ENCODE data around the gene MND1. TPM values are rescaled to one million over a fixed set of nuclear protein-coding genes. Genes with fewer than 3 reads are reported as not detected.

Gene MND1
- total RNA-seq, 1 experiment from 2014 or later = 21.8 TPM

GRCh38 chr4:153419673-153420278 lies 75.3 kb downstream of the MND1 start:
- BruUV-seq (replicated peaks) = no TSS peak
- Histone ChIP-seq H3K9me3 (no peaks in the 10 kb centered on the region), H3K27me3 (replicated peaks; ENCODE audit: control insufficient read depth, insufficient read depth, low read length) (no peaks in the 10 kb centered on the region), H3K4me1 (no peaks in the 10 kb centered on the region), H3K36me3 (ENCODE audit: control insufficient read depth, insufficient read depth, low read length) (no peaks in the 10 kb centered on the region), H3K4me3 (ENCODE audit: low read depth, low read length) (no peak overlapping the region)
- H3K4me1 Mint-ChIP-seq (ENCODE audit: low read depth, unreplicated experiment) = no peaks in the 10 kb centered on the region
- TF ChIP-seq CTCF (IDR thresholded peaks at IDR 0.05; ENCODE audit: insufficient read depth in 1 of 2, low read depth in 1 of 2, low read length in 1 of 2, severe bottlenecking in 1 of 2, unreplicated experiment in 1 of 2) = no peak
- H3K4me3 Mint-ChIP-seq (ENCODE audit: unreplicated experiment) = no peak overlapping the region
- no peaks in the 10 kb centered on the region for H3K27me3 Mint-ChIP-seq (ENCODE audit: insufficient read depth, unreplicated experiment)
- no peak overlapping the region for H3K27ac Mint-ChIP-seq (ENCODE audit: unreplicated experiment)
- ChIA-PET POLR2A (no interaction called here), CTCF (no interaction called here)
- no peaks in the 10 kb centered on the region for H3K9me3 Mint-ChIP-seq (ENCODE audit: unreplicated experiment)
- H3K36me3 Mint-ChIP-seq (ENCODE audit: insufficient read depth, unreplicated experiment) = no peaks in the 10 kb centered on the region
- intact Hi-C loops (cut with micrococcal nuclease; ENCODE audit: unreplicated experiment) = no loop called here
- no peak for DNase-seq

DNA sequence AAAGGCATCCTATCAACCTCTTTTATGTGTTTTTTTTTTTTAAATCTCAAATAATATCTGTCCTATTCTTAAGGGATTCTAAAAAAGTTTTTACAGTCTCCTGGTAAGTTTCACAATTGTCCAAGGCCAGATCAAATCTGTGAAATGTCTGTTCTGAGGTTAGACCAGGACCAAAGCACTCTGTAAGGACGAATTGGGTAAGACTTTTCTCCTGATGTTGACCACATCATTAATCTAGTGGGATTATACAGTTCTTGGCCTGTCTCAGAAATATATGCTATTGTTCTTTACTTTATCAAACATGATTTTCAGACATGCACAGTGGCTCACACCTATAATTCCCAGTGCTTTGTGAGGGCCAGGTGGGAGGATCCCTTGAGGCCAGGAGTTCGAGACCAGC lies 75.9 kb downstream of the MND1 start:
- Mint-ChIP-seq H3K27me3 (ENCODE audit: insufficient read depth, unreplicated experiment) (no peaks in the 10 kb centered on the region), H3K4me3 (ENCODE audit: unreplicated experiment) (no peak overlapping the region), H3K27ac (ENCODE audit: unreplicated experiment) (no peak overlapping the region), H3K36me3 (ENCODE audit: insufficient read depth, unreplicated experiment) (no peaks in the 10 kb centered on the region), H3K9me3 (ENCODE audit: unreplicated experiment) (no peaks in the 10 kb centered on the region), H3K4me1 (ENCODE audit: low read depth, unreplicated experiment) (no peaks in the 10 kb centered on the region)
- no peak for DNase-seq
- no peak for TF ChIP-seq CTCF (IDR thresholded peaks at IDR 0.05; ENCODE audit: insufficient read depth in 1 of 2, low read depth in 1 of 2, low read length in 1 of 2, severe bottlenecking in 1 of 2, unreplicated experiment in 1 of 2)
- no TSS peak for BruUV-seq (replicated peaks)
- no peaks in the 10 kb centered on the region for H3K36me3 ChIP-seq (ENCODE audit: control insufficient read depth, insufficient read depth, low read length)
- ChIA-PET POLR2A (no interaction called here), CTCF (no interaction called here)
- intact Hi-C loops (cut with micrococcal nuclease; ENCODE audit: unreplicated experiment) = no loop called here
- H3K9me3 ChIP-seq = no peaks in the 10 kb centered on the region
- no peak overlapping the region for H3K4me3 ChIP-seq (ENCODE audit: low read depth, low read length)
- no peaks in the 10 kb centered on the region for H3K27me3 ChIP-seq (replicated peaks; ENCODE audit: control insufficient read depth, insufficient read depth, low read length)
- no peaks in the 10 kb centered on the region for H3K4me1 ChIP-seq

- Mint-ChIP-seq H3K9me3 (ENCODE audit: unreplicated experiment) (no peaks in the 10 kb centered on the region), H3K4me1 (ENCODE audit: low read depth, unreplicated experiment) (no peaks in the 10 kb centered on the region), H3K4me3 (ENCODE audit: unreplicated experiment) (no peak overlapping the region), H3K36me3 (ENCODE audit: insufficient read depth, unreplicated experiment) (no peaks in the 10 kb centered on the region), H3K27me3 (ENCODE audit: insufficient read depth, unreplicated experiment) (no peaks in the 10 kb centered on the region), H3K27ac (ENCODE audit: unreplicated experiment) (no peak overlapping the region)
- Histone ChIP-seq H3K9me3 (no peaks in the 10 kb centered on the region), H3K27me3 (replicated peaks; ENCODE audit: control insufficient read depth, insufficient read depth, low read length) (no peaks in the 10 kb centered on the region), H3K36me3 (ENCODE audit: control insufficient read depth, insufficient read depth, low read length) (no peaks in the 10 kb centered on the region), H3K4me3 (ENCODE audit: low read depth, low read length) (no peak overlapping the region), H3K4me1 (no peaks in the 10 kb centered on the region)
- POLR2A ChIA-PET = no interaction called here
- CTCF ChIA-PET = no interaction called here
- no TSS peak for BruUV-seq (replicated peaks)
- DNase-seq = no peak
- no peak for TF ChIP-seq CTCF (IDR thresholded peaks at IDR 0.05; ENCODE audit: insufficient read depth in 1 of 2, low read depth in 1 of 2, low read length in 1 of 2, severe bottlenecking in 1 of 2, unreplicated experiment in 1 of 2)
- intact Hi-C loops (cut with micrococcal nuclease; ENCODE audit: unreplicated experiment) = no loop called here
Measured at GRCh38 chr4:153421941-153422340, 77.5 kb downstream of the MND1 start.
